Testis (tissue), 2 donors: Measurements from ENCODE around the gene KAT6B.

Experiments
- POLR2A ChIP-seq: fragments of 450-650 bp; IDR thresholded peaks from one replicate; pipeline ENCODE4 v1.6.1; 2017; ENCODE audit warnings: antibody characterized with exemption, mild to moderate bottlenecking, moderate library complexity
- TF ChIP-seq, protein P1 (sequence below), 3 experiments: fragments of 450-650 bp in 2 of 3; fragments of 200-600 bp in 1 of 3; sonication (generic) in 1 of 3; IDR thresholded peaks; one replicate each; pipeline ENCODE4 v1.5.1; 2016 to 2019; ENCODE audit warnings: antibody characterized with exemption in 3 of 3, mild to moderate bottlenecking in 2 of 3, moderate library complexity in 1 of 3

DNA sequence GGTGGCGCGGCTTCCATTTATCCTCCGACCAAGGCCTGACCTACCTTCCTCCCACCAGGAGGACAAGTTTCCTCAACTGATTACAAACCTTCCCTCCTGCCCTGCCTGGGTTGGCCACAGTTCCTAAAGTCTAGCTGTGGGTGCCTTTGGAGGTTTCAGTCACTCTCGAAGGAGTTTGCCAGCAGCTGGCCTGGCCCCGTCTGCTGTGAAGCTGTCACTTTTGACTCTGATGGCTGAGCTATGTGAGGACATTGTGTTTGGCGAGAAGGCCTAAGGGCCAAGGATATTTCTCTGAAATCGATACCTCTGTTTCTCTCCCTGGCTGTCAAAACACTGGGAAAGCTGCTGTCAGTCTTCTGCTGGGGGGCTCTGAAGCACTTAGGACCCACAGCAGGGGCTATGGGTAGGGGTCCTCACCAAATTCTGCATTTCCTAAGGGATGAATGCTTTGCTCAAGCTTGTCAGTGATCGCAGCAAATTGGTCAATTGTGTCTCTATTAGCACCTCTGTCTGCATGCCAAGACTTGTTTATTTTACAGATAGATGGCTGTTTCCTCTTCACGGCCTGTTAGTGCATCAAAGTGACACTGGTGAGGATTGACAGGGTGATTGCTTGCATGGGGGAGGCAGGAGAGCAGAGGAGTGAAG is 253.2 kb downstream of the KAT6B start:
- TF ChIP-seq, protein P1, sequence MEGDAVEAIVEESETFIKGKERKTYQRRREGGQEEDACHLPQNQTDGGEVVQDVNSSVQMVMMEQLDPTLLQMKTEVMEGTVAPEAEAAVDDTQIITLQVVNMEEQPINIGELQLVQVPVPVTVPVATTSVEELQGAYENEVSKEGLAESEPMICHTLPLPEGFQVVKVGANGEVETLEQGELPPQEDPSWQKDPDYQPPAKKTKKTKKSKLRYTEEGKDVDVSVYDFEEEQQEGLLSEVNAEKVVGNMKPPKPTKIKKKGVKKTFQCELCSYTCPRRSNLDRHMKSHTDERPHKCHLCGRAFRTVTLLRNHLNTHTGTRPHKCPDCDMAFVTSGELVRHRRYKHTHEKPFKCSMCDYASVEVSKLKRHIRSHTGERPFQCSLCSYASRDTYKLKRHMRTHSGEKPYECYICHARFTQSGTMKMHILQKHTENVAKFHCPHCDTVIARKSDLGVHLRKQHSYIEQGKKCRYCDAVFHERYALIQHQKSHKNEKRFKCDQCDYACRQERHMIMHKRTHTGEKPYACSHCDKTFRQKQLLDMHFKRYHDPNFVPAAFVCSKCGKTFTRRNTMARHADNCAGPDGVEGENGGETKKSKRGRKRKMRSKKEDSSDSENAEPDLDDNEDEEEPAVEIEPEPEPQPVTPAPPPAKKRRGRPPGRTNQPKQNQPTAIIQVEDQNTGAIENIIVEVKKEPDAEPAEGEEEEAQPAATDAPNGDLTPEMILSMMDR (IDR thresholded peaks at IDR 0.05), result no peak
- TF ChIP-seq POLR2A, result no peak
